IMR-90 (cell line): ENCODE results near the gene NRIP2. TPM values are rescaled to one million over a fixed set of nuclear protein-coding genes. Genes with fewer than 3 reads are reported as not detected.

Experiments
- ATAC-seq: fragments of 200-7000 bp; cut with Tn5 transposase; 2 replicates; pipeline ENCODE4 v1.9.1; 2020; ENCODE audit warnings: low read depth, mild to moderate bottlenecking, moderate library complexity
- BruUV-seq: library from RNA; stranded (reverse); fragments of 400-500 nt; replicated peaks from 2 replicates; lab custom pipeline; 2021; lab: Mats Ljungman, UMichigan
- CTCF ChIA-PET: fragments of 300-600 bp; formaldehyde crosslinking; extraction: SDS; loops from one replicate; lab custom pipeline; 2021; ENCODE audit warnings: antibody characterized with exemption; lab: Yijun Ruan, JAX
- POLR2A ChIA-PET: fragments of 300-600 bp; sonication (Branson Sonifier 250); formaldehyde crosslinking; loops from one replicate; lab custom pipeline; 2022; ENCODE audit warnings: antibody characterized with exemption; ENCODE audit not compliant: unreplicated experiment; lab: Charles Lee
- DNase-seq: peaks from one replicate; pipeline ENCODE4 v3.0.0; 2013
- H2AFZ ChIP-seq: replicated peaks from 2 replicates; pipeline ENCODE3; 2013; ENCODE audit warnings: low read length, mild to moderate bottlenecking; ENCODE audit not compliant: poor library complexity
- H2AK5ac ChIP-seq: 2 replicates; pipeline ENCODE4 v1.6.1; 2013; ENCODE audit warnings: low read depth, low read length, inconsistent platforms
- H2AK9ac ChIP-seq: replicated peaks from 2 replicates; pipeline ENCODE3; 2013; ENCODE audit warnings: mild to moderate bottlenecking, low read depth, low read length, moderate library complexity; ENCODE audit not compliant: poor library complexity
- H2BK120ac ChIP-seq: 2 replicates; pipeline ENCODE4 v1.6.1; 2013; ENCODE audit warnings: low read depth, low read length, inconsistent platforms
- H2BK15ac ChIP-seq: 3 replicates; pipeline ENCODE4 v1.6.1; 2013; ENCODE audit warnings: low read depth, low read length, inconsistent platforms
- H2BK20ac ChIP-seq: 2 replicates; pipeline ENCODE4 v1.6.1; 2013; ENCODE audit warnings: low read depth, mild to moderate bottlenecking, inconsistent platforms, low read length, moderate library complexity
- H2BK5ac ChIP-seq: 2 replicates; pipeline ENCODE4 v1.6.1; 2013; ENCODE audit warnings: mild to moderate bottlenecking, low read depth, low read length, inconsistent platforms; ENCODE audit not compliant: poor library complexity, severe bottlenecking
- H3K14ac ChIP-seq: replicated peaks from 2 replicates; pipeline ENCODE4 v1.6.1; 2013; ENCODE audit warnings: low read depth, low read length, inconsistent platforms
- H3K18ac ChIP-seq: 2 replicates; pipeline ENCODE4 v1.6.1; 2013; ENCODE audit warnings: low read depth, low read length, control low read depth
- H3K23ac ChIP-seq: 2 replicates; pipeline ENCODE4 v1.6.1; 2013; ENCODE audit warnings: low read depth, low read length, inconsistent platforms
- H3K27ac ChIP-seq: 2 replicates; pipeline ENCODE4 v1.5.1; 2013; ENCODE audit warnings: mild to moderate bottlenecking, control low read depth, low read length; ENCODE audit not compliant: insufficient read depth
- H3K27me3 ChIP-seq: 2 replicates; pipeline ENCODE4 v1.6.1; 2013; ENCODE audit warnings: low read length; ENCODE audit not compliant: control insufficient read depth, insufficient read depth
- H3K36me3 ChIP-seq: 2 replicates; pipeline ENCODE4 v1.6.1; 2013; ENCODE audit warnings: low read length, mixed read lengths; ENCODE audit not compliant: control insufficient read depth, insufficient read depth
- H3K4ac ChIP-seq: 2 replicates; pipeline ENCODE4 v1.6.1; 2013; ENCODE audit warnings: low read depth, low read length, inconsistent platforms
- H3K4me1 ChIP-seq: 2 replicates; pipeline ENCODE4 v1.6.1; 2013; ENCODE audit warnings: low read length, mixed read lengths; ENCODE audit not compliant: control insufficient read depth, insufficient read depth
- H3K4me2 ChIP-seq: 2 replicates; pipeline ENCODE4 v1.6.1; 2013; ENCODE audit warnings: low read depth, mild to moderate bottlenecking, control low read depth, low read length, moderate library complexity
- H3K4me3 ChIP-seq: 2 replicates; pipeline ENCODE4 v1.5.1; 2013; ENCODE audit warnings: low read depth, mild to moderate bottlenecking, control low read depth, low read length, moderate library complexity; ENCODE audit not compliant: insufficient read depth
- H3K56ac ChIP-seq: 2 replicates; pipeline ENCODE4 v1.6.1; 2013; ENCODE audit warnings: low read length, inconsistent platforms; ENCODE audit not compliant: insufficient read depth; ENCODE audit errors: extremely low read depth
- H3K79me1 ChIP-seq, 2 experiments: 2 replicates each; pipeline ENCODE4 v1.6.1; 2013; ENCODE audit warnings: low read length in 2 of 2, inconsistent platforms in 1 of 2, low read depth in 1 of 2
- H3K9ac ChIP-seq: 2 replicates; pipeline ENCODE4 v1.6.1; 2013; ENCODE audit warnings: low read depth, low read length, control low read depth
- H3K9me1 ChIP-seq: 2 replicates; pipeline ENCODE4 v1.6.1; 2013; ENCODE audit warnings: low read length, inconsistent platforms; ENCODE audit not compliant: insufficient read depth
- H3K9me3 ChIP-seq: 2 replicates; pipeline ENCODE4 v1.6.1; 2013; ENCODE audit warnings: low read length; ENCODE audit not compliant: control insufficient read depth, insufficient read depth
- H4K20me1 ChIP-seq: 2 replicates; pipeline ENCODE4 v1.6.1; 2013; ENCODE audit warnings: low read length, inconsistent platforms; ENCODE audit not compliant: insufficient read depth
- H4K5ac ChIP-seq: 2 replicates; pipeline ENCODE4 v1.6.1; 2013; ENCODE audit warnings: mild to moderate bottlenecking, low read depth, low read length, control low read depth
- H4K8ac ChIP-seq, 2 experiments: 2 replicates each; pipeline ENCODE4 v1.6.1; 2013; ENCODE audit warnings: low read depth in 2 of 2, low read length in 2 of 2, control low read depth in 1 of 2, inconsistent platforms in 1 of 2
- H4K91ac ChIP-seq: 2 replicates; pipeline ENCODE4 v1.6.1; 2013; ENCODE audit warnings: low read depth, low read length, inconsistent platforms; ENCODE audit not compliant: insufficient read depth
- CTCF ChIP-seq: conservative IDR thresholded peaks from 2 replicates; pipeline ENCODE4 v1.5.1; 2012; ENCODE audit warnings: mild to moderate bottlenecking, low read depth, low read length, improper control_type of control experiment
- MAFK ChIP-seq: IDR thresholded peaks from 2 replicates; pipeline ENCODE4 v1.6.1; 2012; ENCODE audit warnings: low read depth, low read length, improper control_type of control experiment
- MXI1 ChIP-seq: IDR thresholded peaks from 2 replicates; pipeline ENCODE4 v1.6.1; 2012; ENCODE audit warnings: low read depth, mild to moderate bottlenecking, low read length, moderate library complexity, borderline replicate concordance
- NFE2L2 ChIP-seq: fragments of 150-350 bp; IDR thresholded peaks from 2 replicates; pipeline ENCODE4 v1.6.1; 2016; ENCODE audit warnings: low read depth, mild to moderate bottlenecking, low read length
- RAD21 ChIP-seq: IDR thresholded peaks from 2 replicates; pipeline ENCODE4 v1.6.1; 2012; ENCODE audit warnings: low read length, improper control_type of control experiment
- WGBS, 2 experiments: methylation state at CpG; one replicate each; pipeline versions ENCODE4 v1.1.5 to v1.1.7; 2013; ENCODE audit warnings: missing lambda C conversion rate in 2 of 2; ENCODE audit not compliant: insufficient read length in 1 of 2; ENCODE audit errors: extremely low coverage in 2 of 2; 5-methylcytosine and 5-hydroxymethylcytosine counted together
- dilution Hi-C: fragments of 300-500 bp; cut with HindIII; formaldehyde crosslinking; loops from one replicate; pipeline ENCODE4 v1.14.3; 2018; ENCODE audit warnings: low sequenced_read_pairs; ENCODE audit not compliant: unreplicated experiment
- in situ Hi-C: fragments of 300-500 bp; cut with MboI; formaldehyde crosslinking; loops from 3 replicates; pipeline ENCODE4 v1.14.3; 2019; ENCODE audit warnings: low sequenced_read_pairs, inconsistent platforms, mixed read lengths
- intact Hi-C: fragments of 100-400 bp; cut with micrococcal nuclease; formaldehyde crosslinking; loops from 2 replicates; pipeline ENCODE4 v1.10.0; 2022
- polyA plus RNA-seq, 3 experiments: library from polyadenylated mRNA; depleted of rRNA; stranded (reverse); fragments of >200 nt; gene quantifications; 2 replicates each; pipeline ENCODE4 v1.2.3, GENCODE V29; 2012; ENCODE audit warnings: low replicate concordance in 1 of 3
- total RNA-seq: library from RNA; depleted of rRNA; stranded (reverse); fragments of >200 nt; gene quantifications from 2 replicates; pipeline ENCODE4 v1.2.3, GENCODE V29; 2012

NRIP2 gene
- total and polyA plus RNA-seq, 2 of the 4 experiments (the other 2 are of a cell fraction), result 0.18 to 0.27 TPM

DNA sequence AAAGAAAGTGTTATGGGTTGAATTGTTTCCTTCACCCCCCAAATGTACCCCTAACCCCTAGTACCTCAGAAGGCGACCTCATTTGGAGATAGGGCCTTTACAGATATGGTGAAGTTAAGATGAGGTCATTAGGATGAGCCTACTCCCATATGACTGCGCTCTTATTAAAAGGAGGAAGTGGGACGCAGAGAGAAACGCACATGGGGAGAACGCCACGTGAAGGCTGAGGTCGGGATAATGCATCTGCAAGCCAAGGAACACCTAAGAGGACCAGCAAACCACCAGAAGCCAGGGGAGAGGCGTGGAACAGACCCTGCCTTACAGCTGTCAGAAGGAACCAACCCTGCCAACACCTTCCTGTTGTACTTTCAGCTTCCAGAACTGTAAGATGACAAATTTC is 1.7 kb upstream of the NRIP2 start:
- H3K9me3 ChIP-seq, result no peaks in the 10 kb centered on the region
- no peak overlapping the region for H3K23ac ChIP-seq
- no peaks in the 10 kb centered on the region for H4K20me1 ChIP-seq
- in situ Hi-C loops (no loop called here), dilution Hi-C loops (no loop called here), intact Hi-C loops (no loop called here)
- BruUV-seq, result no TSS peak
- no peak overlapping the region for H3K9ac ChIP-seq
- H2BK15ac ChIP-seq, result no peak overlapping the region
- ATAC-seq (no peak), DNase-seq (no peak)
- TF ChIP-seq RAD21 (no peak), CTCF (no peak), MXI1 (no peak), NFE2L2 (no peak), MAFK (no peak)
- H2AFZ ChIP-seq, result no peak overlapping the region
- H3K9me1 ChIP-seq, result no peaks in the 10 kb centered on the region
- H4K5ac ChIP-seq, result no peak overlapping the region
- H3K36me3 ChIP-seq, result no peaks in the 10 kb centered on the region; the same call in 1 of the 2 replicates
- no peak overlapping the region for H3K4ac ChIP-seq
- H3K4me2 ChIP-seq, result no peak overlapping the region
- H3K56ac ChIP-seq, result no peak overlapping the region
- no peak overlapping the region for H2BK20ac ChIP-seq
- no peak overlapping the region for H3K4me3 ChIP-seq
- ChIA-PET POLR2A (no interaction called here), CTCF (no interaction called here)
- H3K79me1 ChIP-seq, result no peaks in the 10 kb centered on the region
- no peak overlapping the region for H4K91ac ChIP-seq
- H4K8ac ChIP-seq, result no peak overlapping the region
- no peak overlapping the region for H3K18ac ChIP-seq
- H3K14ac ChIP-seq, result no peak overlapping the region
- no peaks in the 10 kb centered on the region for H3K27me3 ChIP-seq
- WGBS, 2 experiments, result 89% methylated on average over 5 of the region's 8 CpGs; no CpG with 5 or more reads in 1 of the 2 experiments
- H2BK5ac ChIP-seq, result no peak overlapping the region
- no peak overlapping the region for H2AK9ac ChIP-seq
- peaks cover 7% of the 10 kb centered on the region for H3K4me1 ChIP-seq
- H2AK5ac ChIP-seq, result no peak overlapping the region
- no peak overlapping the region for H2BK120ac ChIP-seq
- H3K27ac ChIP-seq, result no peak overlapping the region
